Left renal cortex interstitium (tissue), 4 donors: ENCODE results near the gene DGKB. TPM values are rescaled to one million over a fixed set of nuclear protein-coding genes. Genes with fewer than 3 reads are reported as not detected.

Source experiments
- DNase-seq, 4 donors: peaks; one replicate each; pipeline ENCODE4 v3.0.0-alpha.2; 2013; ENCODE audit warnings: low read depth in 4 of 4, low spot score in 2 of 4, missing footprints in 1 of 4
- polyA plus RNA-seq, 4 donors: library from polyadenylated mRNA; unstranded; fragments of 120-200 nt; gene quantifications; one replicate each; pipeline ENCODE4 v1.2.1, GENCODE V29; 2013; ENCODE audit not compliant: insufficient read length in 4 of 4

DGKB gene
- polyA plus RNA-seq, 4 donors = 2.6 to 4.0 (median 2.7) TPM

- no peak for DNase-seq
These were observed 722.8 kb downstream of the DGKB start for GRCh38 chr7:14179781-14180180.

DNA sequence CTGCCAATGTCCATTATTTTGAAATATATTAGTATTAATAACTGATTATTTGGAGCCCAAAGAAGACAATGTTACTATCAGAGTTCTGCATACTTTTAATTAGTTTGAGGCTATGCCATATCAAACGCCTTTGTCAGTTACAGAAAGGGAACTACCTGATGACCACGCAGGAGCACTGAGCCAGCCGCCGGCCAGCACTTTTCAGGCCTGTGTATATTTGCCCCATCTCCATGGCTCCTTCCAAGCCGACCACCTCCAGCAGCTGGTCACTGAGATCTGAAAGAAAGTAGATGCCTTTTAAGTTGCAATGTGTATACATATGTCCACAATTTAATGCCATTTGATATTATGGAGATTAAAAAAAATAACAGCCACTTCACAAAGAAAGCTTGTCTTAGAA is 724.7 kb downstream of the DGKB start:
- DNase-seq = no peak

GRCh38 chr7:14170872-14171271 is 731.7 kb downstream of the DGKB start:
- DNase-seq = no peak

- DNase-seq = no peak
These were observed 744.4 kb downstream of the DGKB start for GRCh38 chr7:14158111-14158510.

GRCh38 chr7:14156436-14156835 is 746.1 kb downstream of the DGKB start:
- no peak for DNase-seq

GRCh38 chr7:14148974-14149373 is 753.6 kb downstream of the DGKB start:
- DNase-seq = no peak

GRCh38 chr7:14147532-14147931 is 755.0 kb downstream of the DGKB start:
- DNase-seq = no peak

GRCh38 chr7:14144538-14144937 is 758.0 kb downstream of the DGKB start:
- no peak for DNase-seq

DNA sequence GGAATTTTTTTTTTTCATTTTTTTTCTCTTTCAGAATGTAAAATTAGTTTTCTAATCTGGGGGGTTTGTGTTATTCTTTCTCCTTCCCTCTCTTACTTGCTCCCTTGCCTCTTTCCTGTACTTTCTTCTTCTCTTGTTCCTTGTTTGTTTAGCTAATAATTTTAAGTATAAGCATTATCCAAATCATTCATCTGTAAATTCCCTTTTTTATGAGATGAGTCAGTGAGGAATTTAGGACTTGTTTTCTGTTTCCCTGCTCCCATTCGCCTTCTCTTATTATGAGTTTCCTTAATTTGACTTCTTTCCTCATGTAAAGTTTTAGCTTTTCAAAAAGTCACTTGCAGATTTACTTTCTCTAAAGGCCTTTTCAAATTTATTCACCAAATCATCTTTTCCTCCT is 758.4 kb downstream of the DGKB start:
- no peak for DNase-seq

GRCh38 chr7:14137676-14138075 is 764.9 kb downstream of the DGKB start:
- DNase-seq = no peak

DNA sequence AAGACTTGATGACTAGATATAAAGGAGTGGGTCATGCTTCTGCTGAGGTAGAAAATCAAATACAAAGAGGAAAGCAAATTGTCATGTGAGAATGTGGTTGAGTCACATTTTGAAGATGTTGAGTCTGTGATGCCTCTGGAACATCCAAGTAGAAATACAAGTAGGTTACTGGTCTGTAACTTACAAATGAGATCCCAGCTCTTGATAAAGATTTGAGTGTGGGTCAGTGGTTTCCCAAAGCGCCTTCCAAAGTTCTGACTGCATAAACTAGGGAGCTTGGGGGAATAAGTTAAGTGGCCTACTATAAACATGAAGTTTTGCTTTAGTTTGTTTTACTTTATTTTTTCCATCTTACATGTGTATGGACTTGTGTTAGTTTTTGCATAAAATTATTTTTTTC is 768.8 kb downstream of the DGKB start:
- DNase-seq = no peak

DNA sequence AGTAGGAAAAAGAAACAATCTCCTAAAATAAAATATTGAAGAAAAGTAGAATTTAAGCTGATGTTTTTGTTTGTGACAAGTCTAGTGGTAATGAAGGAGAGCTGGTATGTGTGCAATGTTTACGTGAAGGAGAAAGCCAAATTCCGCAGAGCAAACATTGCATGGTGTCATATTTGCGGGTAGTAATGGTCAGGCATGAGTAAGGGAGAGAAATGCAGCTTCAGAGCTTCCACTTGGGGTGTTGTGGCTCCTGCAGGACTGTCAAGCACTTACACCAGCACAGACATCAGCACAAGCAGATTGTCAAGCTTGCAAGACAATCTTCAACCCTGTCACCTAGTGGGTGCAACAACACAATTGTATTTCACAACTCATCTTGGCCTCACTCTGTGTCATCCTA is 776.6 kb downstream of the DGKB start:
- no peak for DNase-seq

GRCh38 chr7:14124716-14125115 is 777.8 kb downstream of the DGKB start:
- DNase-seq = no peak

GRCh38 chr7:14123923-14124322 is 778.6 kb downstream of the DGKB start:
- DNase-seq = no peak

DNA sequence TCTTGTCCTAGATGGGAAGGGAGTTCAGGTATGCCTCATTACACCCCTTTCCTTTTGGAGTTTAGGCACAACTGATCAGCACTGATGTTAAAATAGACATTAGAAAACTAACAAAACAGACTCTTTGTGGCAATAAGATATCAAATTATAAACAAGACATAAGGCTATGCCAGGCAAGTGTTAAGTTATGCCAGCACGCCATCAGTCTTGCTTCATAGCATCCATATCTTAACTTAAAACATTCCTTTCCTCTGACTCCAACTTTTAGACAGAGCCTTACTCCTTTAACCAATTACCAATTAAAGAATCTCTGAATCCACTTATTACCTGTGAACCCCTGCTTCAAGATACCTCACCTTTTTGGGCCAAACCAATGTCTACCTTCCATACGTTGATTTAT is 786.9 kb downstream of the DGKB start:
- DNase-seq = no peak

DNA sequence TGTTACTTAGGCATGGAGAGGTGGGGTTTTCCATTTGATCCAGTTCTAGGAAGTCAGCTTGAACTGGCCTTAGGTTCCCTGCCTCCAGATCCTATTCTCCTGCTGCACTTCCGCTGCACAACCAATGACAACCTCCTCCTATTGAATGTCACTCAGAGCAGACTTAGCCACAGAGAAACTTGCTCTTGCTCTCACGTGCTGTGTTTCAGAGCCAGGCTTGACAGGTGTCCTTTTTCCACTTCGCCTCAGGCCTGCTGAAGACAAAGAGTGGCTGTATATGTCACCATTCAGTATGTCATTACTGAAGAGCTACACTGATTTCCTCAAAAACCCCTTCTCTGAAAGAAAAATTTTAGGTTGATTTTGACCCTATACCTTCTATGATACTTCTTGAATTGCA is 797.7 kb downstream of the DGKB start:
- no peak for DNase-seq

- DNase-seq = no peak
These were observed 806.4 kb downstream of the DGKB start for GRCh38 chr7:14096159-14096558.

DNA sequence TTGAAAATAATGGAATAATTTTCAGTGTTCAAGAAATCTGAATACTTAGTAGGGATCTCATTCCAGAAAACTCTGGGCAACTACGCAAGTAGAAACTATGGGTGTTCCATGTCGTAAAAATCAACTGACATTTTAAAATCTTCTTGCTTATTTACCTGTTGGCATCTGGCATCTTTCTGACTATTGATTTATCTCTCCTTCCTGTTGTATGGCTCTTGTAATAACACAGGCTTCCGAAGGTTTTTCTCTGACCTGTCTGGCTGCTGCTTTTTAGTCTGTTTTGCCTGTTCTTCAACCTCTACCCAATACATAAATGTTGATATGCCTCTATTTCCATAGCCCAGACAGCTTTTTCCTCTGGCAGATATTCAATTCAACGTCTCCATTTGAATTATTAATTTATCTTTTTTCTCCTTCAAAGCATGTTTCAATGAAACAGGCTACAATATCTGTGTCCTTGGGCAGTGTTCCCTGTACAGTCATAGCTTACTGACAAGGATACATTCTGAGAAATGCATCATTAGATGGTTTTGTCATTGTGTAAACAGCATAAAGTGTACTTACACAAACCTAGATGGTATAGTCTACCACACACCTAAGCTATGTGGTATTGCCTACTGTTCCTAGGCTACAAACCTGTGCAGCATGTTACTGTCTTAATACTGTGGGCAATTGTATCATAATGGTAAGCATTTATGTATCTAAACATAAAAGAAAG is 807.2 kb downstream of the DGKB start:
- no peak for DNase-seq
